Breast epithelium (tissue), 4 donors: Measurements from ENCODE around the gene MT3. TPM values are rescaled to one million over a fixed set of nuclear protein-coding genes. Genes with fewer than 3 reads are reported as not detected.

Source experiments
- DNase-seq, 2 donors: peaks; one replicate each; pipeline ENCODE4 v3.0.0-alpha.2; 2019; ENCODE audit warnings: low spot score in 2 of 2
- H3K27ac ChIP-seq, 2 donors: fragments of 200-600 bp; sonication (generic) in 1 of 2; one replicate each; pipeline ENCODE4 v1.5.1; 2016 to 2019; ENCODE audit warnings: mild to moderate bottlenecking in 1 of 2
- H3K27me3 ChIP-seq, 2 donors: fragments of 200-600 bp; sonication (generic) in 1 of 2; one replicate each; pipeline versions ENCODE4 v1.5.1 to v1.6.0; 2017 to 2019; ENCODE audit warnings: control low read depth in 1 of 2, mild to moderate bottlenecking in 1 of 2
- H3K36me3 ChIP-seq: fragments of 200-600 bp; one replicate; pipeline ENCODE4 v1.5.1; 2019
- H3K4me1 ChIP-seq, 2 donors: fragments of 200-600 bp; sonication (generic); one replicate each; pipeline ENCODE4 v1.5.1; 2016 to 2019; ENCODE audit warnings: control low read depth in 1 of 2
- H3K4me3 ChIP-seq, 3 donors: fragments of 200-600 bp; sonication (generic); 1 replicate in 2 of 3; 2 replicates in 1 of 3; pipeline ENCODE4 v1.5.1; 2016 to 2019; ENCODE audit warnings: mild to moderate bottlenecking in 3 of 3, moderate library complexity in 2 of 3
- H3K9me3 ChIP-seq, 2 donors: fragments of 200-600 bp; sonication (generic) in 1 of 2; one replicate each; pipeline ENCODE4 v1.5.1; 2016 to 2019; ENCODE audit warnings: control low read depth in 1 of 2
- POLR2A ChIP-seq: fragments of 450-650 bp; IDR thresholded peaks from one replicate; pipeline ENCODE4 v1.6.1; 2016; ENCODE audit warnings: antibody characterized with exemption, mild to moderate bottlenecking, moderate library complexity
- POLR2AphosphoS5 ChIP-seq, 3 donors: sonication (generic); formaldehyde crosslinking; IDR thresholded peaks; one replicate each; pipeline ENCODE4 v1.6.1; 2017; ENCODE audit warnings: antibody characterized with exemption in 3 of 3
- intact Hi-C: fragments of 100-400 bp; cut with DNase I; formaldehyde crosslinking; loops from one replicate; pipeline ENCODE4 v1.15.1; 2023; ENCODE audit warnings: low total_unique reads
- total RNA-seq, 3 donors: library from RNA; depleted of rRNA; stranded (reverse); fragments of >200 nt; gene quantifications; one replicate each; pipeline ENCODE4 v1.1.0, GENCODE V29; 2016
- TF ChIP-seq, protein P1 (sequence below), 3 donors: fragments of 450-650 bp; IDR thresholded peaks; one replicate each; pipeline ENCODE4 v1.5.1; 2016 to 2017; ENCODE audit warnings: antibody characterized with exemption in 3 of 3, mild to moderate bottlenecking in 3 of 3, moderate library complexity in 3 of 3

MT3 gene
- total RNA-seq, 3 donors from 2014 or later, result not detected

DNA sequence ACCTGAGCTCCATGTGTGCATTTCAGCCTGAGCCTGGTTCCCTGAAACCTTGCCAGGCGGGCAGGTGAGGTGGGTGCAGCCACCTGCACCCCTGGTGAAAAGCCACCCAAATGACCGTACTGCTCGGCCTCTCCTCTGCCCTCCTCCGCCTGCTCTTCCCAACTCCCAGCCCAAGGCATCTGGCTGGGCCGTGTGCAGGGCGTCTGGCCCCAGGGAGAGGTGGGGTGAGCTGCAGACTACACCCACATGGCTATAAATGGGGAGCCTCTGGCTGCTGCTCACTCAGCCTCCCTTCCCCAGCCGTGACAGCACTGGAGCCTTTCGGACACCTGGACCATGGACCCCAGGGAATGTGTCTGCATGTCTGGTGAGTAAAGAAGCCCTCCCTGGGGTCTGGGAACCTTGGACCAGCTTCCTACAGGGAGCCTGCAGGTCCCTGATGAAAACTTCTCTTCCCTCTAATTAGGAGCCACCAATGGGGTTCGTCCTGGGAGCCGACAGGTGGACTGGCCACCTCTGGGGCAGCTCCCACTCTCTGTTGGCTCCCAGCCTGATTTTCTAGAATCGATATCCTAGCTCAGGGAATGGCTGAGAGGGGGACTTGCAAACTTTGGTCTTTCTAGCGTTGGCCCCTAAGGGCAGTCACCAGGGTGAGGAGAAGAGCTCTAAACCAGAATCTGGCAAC, 24.4 kb upstream of the MT3 start, which contains the start of gene MT4:
Gene MT4 (plus strand): TSS at position 281 of the 685 bp plus-strand sequence. CDS start 56 bp downstream, at position 337.
- Histone ChIP-seq H3K27me3 (no peaks in the 10 kb centered on the region), H3K36me3 (no peaks in the 10 kb centered on the region), H3K27ac (no peak within 1 kb of the TSS), H3K4me3 (no peak within 1 kb of the TSS), H3K4me1 (no peaks in the 10 kb centered on the region), H3K9me3 (no peaks in the 10 kb centered on the region)
- DNase-seq, result no peak
- TF ChIP-seq POLR2A, result no peak
- TF ChIP-seq POLR2AphosphoS5 (IDR thresholded peaks at IDR 0.05), result no peak
- TF ChIP-seq, protein P1, sequence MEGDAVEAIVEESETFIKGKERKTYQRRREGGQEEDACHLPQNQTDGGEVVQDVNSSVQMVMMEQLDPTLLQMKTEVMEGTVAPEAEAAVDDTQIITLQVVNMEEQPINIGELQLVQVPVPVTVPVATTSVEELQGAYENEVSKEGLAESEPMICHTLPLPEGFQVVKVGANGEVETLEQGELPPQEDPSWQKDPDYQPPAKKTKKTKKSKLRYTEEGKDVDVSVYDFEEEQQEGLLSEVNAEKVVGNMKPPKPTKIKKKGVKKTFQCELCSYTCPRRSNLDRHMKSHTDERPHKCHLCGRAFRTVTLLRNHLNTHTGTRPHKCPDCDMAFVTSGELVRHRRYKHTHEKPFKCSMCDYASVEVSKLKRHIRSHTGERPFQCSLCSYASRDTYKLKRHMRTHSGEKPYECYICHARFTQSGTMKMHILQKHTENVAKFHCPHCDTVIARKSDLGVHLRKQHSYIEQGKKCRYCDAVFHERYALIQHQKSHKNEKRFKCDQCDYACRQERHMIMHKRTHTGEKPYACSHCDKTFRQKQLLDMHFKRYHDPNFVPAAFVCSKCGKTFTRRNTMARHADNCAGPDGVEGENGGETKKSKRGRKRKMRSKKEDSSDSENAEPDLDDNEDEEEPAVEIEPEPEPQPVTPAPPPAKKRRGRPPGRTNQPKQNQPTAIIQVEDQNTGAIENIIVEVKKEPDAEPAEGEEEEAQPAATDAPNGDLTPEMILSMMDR (IDR thresholded peaks at IDR 0.05), result no peak
- intact Hi-C loops, result no loop called here

DNA sequence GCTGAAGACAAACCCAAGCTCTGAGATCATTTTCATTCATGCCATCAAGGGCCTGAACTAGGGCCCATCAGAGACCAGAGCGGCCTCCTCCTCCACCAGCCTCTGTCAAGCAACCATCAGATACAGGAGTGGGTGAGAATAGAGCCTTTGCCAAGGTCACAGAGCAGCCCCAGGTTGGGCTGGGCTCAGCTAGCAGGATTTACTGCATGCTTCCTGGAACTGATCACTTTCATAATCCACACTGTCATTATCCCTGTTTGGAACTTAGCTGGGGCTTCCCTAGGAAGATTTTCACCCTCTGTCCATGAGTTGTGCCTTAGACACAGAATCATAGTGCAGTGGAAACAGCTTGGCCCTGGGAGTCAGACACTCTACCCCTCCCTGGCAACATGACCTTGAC, 19.4 kb upstream of the MT3 start:
- H3K36me3 ChIP-seq, result no peaks in the 10 kb centered on the region

DNA sequence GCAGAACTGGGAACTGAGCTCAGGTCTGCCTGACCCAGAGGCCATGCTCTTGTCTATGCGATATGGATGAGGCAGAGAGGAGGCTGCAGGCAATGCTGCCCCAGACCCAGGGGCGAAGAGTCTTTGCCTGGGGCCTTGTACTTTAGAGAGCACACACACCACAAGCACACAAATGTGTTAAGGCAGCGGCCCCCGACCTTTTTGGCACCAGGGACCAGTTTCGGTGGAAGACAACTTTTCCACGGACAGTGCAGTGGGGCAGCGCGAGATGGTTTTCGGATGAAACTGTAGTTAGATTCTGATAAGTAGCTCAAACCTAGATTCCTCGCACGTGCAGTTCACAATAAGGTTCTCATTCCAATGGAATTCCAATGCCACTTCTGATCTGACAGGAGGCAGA, 17.8 kb upstream of the MT3 start:
- Histone ChIP-seq H3K36me3 (no peaks in the 10 kb centered on the region), H3K4me3 (no peak overlapping the region), H3K27me3 (no peaks in the 10 kb centered on the region), H3K27ac (no peak overlapping the region), H3K9me3 (no peaks in the 10 kb centered on the region), H3K4me1 (no peaks in the 10 kb centered on the region)
- no peak for TF ChIP-seq POLR2AphosphoS5 (IDR thresholded peaks at IDR 0.05)
- no peak for TF ChIP-seq POLR2A
- TF ChIP-seq, protein P1 (IDR thresholded peaks at IDR 0.05), result no peak
- intact Hi-C loops, result no loop called here
- no peak for DNase-seq

More for the DNA sequence above, 19.4 kb upstream of the MT3 start:
- Histone ChIP-seq H3K27me3 (no peaks in the 10 kb centered on the region), H3K9me3 (no peaks in the 10 kb centered on the region), H3K4me3 (no peak overlapping the region), H3K4me1 (no peaks in the 10 kb centered on the region), H3K27ac (no peak overlapping the region)
- TF ChIP-seq POLR2A (no peak), POLR2AphosphoS5 (IDR thresholded peaks at IDR 0.05) (no peak)
- TF ChIP-seq, protein P1 (IDR thresholded peaks at IDR 0.05), result no peak
- DNase-seq, result no peak
- intact Hi-C loops, result no loop called here

DNA sequence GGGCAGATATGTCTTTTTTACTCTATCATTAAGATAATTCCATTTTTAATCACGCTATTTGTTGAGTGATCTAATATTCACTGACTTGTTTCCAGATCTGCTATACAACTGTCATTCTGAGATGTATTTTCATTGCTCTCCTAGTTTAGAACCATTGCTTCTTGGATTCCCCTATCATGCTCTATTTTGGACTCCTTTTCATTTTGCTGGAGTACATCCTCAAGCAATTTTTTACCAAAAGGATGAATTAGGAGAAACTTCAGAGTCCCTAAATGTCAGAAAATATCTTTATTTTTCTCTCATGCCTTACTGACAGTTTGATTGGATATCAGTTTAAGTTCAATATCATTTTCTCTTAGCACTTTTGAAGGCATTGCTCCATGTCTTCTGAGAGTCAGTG, 14.7 kb upstream of the MT3 start:
- Histone ChIP-seq H3K36me3 (no peaks in the 10 kb centered on the region), H3K27ac (no peak overlapping the region), H3K27me3 (no peaks in the 10 kb centered on the region), H3K4me3 (no peak overlapping the region), H3K4me1 (no peaks in the 10 kb centered on the region), H3K9me3 (no peaks in the 10 kb centered on the region)
- intact Hi-C loops, result no loop called here
- no peak for DNase-seq
- TF ChIP-seq POLR2A, result no peak
- TF ChIP-seq, protein P1 (IDR thresholded peaks at IDR 0.05), result no peak
- no peak for TF ChIP-seq POLR2AphosphoS5 (IDR thresholded peaks at IDR 0.05)

DNA sequence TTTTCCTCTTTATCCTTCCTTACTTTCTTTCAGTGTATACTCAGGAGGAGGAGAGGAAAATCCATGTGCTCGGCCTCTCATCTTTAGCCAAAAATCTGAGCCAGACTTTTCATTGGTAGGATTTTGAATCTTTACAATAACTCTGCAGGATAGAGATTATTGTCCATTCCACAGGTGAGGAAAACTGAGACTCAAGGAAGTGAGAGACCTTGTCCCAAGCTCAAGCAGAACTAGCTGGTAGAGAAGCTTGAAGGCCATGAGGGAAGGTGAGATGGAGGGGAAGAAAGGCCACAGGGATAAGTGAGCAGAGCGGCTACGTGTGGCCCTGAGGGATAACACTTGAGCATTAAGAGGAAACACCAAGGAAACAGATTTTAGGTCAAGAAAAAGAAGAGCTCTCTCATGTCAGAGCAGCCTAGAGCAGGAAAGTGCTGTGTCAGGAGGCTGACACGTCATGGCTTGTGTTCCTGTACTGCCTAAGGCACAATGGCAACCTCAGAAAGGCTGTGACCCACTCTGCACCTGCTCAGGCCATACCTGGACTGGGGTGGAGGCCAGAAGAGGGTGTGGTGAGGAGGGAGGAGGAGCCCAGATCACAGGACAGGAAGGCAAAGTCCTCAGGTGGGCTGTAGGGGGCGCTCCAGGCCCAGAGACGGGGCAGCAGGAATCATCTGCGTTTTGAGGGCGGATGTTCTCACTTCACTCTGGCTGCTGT, 12.6 kb upstream of the MT3 start:
- Histone ChIP-seq H3K27ac (peak overlapping the region in 1 of 2 donors; percentile 68), H3K4me3 (no peak overlapping the region), H3K9me3 (no peaks in the 10 kb centered on the region), H3K27me3 (no peaks in the 10 kb centered on the region), H3K36me3 (no peaks in the 10 kb centered on the region), H3K4me1 (no peaks in the 10 kb centered on the region)
- peak; percentile 88 to 91 for DNase-seq
- TF ChIP-seq, protein P1 (IDR thresholded peaks at IDR 0.05), result peak; percentile 68 to 95 (median 91)
- TF ChIP-seq POLR2AphosphoS5 (IDR thresholded peaks at IDR 0.05) (peak in 1 of 3 donors; percentile 33), POLR2A (no peak)
- intact Hi-C loops, result no loop called here
